Measurements from ENCODE around the gene FAM24A. TPM values are rescaled to one million over a fixed set of nuclear protein-coding genes. Genes with fewer than 3 reads are reported as not detected.
A peak's percentile ranks its signal among the peaks of the same experiment; 100 is the strongest.

FAM24A gene
- polyA plus RNA-seq, 12 donors: not detected

DNA sequence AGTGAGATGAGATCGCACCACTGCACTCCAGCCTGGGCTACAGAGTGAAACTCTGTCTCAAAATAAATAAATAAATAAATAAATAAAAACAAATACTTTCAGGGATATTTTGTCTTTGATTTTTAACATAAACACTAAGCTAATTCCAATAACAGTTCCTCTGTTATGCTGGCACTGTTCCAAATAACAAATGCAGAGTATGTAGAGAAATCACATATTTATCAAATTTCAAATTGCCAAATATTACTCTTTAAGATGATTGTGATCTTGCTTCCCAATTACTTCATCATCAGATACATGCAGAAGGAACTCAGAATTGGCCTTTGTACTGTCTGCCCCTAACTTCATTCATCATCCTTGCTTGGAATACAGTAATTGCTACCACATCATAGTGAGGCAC is 19.7 kb downstream of the FAM24A start:
- DNase-seq: no peak

DNA sequence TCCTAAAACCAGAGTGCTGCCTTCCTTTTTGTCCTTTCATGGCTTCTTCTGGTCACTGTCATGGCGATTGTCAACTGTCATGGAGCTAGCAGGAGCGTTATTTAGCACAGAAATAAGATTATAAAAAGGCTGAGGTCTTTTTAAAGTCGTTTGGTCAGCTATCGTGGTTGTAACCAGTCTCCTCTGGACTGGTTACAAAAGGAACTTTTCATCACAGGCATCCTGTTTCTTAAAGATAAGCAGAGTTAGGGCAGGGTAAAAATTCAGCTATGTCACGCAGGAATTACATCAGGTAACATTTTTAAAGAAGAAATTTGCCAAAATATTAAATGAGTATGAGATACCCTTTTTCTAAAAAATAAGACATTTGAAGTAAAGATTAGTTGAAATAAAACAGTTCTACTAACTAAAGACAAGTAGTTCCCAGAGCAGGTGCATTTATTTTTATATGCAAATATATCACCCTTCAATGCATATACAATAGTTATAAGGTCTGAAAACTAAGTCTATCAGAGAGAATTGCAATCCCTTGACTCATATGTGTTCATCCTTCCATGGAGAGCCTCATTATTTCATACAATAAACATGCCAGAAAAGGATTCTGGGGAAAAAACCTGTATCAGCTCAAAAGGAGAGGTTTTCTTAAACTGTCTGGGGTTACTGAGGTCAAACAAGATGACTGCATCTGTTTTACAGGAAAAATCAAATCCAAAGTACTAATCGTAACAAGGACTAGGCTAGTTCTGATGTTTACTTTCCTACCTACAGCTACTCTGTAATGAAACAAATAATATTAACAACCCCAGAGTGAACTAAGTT is 20.9 kb downstream of the FAM24A start:
- DNase-seq: no peak

DNA sequence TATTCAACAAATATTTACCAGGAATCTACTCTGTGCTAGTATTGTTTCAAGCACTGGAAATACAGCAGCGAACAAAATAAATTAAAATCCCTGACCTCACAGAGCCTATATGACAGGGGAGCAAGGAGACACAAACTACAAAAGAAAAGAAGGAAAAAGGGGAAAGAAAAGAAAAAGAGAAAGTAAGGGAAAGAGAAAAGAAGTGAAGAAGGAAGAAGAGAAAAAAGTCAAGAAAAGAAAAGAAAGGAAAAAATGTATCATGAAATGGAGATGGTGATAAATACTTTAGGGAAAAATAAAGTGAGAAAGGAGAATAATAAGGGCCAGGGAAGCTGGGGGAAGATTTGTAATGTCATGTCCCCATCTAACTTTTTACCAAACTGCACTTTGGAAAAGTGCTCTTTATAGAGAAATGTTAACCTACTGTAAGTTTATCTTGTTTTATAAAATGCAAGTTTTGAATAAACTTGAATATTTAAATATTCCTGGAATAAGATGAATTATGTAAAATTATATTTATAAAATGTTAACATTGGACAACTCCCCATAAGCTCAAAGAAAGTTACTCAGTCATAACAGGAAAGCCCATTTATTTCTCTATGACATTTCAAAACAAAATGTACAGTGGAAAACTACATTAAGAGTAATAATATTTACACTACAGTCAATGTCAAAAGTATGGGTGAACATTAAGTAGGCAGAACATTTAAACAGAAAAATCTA is 28.9 kb downstream of the FAM24A start:
- no peak for DNase-seq

DNA sequence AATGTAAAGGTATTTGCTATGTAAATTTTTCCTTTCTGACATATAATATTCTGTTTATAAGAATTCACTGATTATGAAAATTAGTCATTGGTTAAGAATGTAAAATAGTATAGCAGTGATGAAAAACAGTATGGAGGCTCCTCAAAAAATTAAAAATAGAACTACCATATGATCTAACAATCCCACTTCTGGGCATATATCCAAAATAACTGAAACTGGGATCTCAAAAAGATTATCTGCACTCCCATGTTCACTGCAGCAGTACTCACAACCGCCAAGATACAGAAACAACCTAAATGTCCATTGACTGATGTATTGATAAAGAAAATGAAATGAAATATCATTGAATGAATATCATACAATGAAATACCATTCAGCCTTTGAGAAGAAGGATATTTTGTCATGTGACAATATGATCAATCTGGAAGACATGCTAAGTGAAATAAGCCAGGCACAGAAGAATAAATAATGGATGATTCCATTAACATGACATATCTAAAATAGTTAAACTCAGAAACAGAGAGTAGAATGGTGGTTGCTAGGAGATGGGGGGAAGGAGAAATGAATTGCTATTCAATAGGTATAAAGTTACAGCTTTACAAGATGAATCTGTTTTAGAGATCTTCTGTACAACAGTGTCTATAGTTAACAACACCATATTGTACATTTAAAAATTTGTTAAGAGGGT is 29.6 kb downstream of the FAM24A start:
- DNase-seq: no peak

DNA sequence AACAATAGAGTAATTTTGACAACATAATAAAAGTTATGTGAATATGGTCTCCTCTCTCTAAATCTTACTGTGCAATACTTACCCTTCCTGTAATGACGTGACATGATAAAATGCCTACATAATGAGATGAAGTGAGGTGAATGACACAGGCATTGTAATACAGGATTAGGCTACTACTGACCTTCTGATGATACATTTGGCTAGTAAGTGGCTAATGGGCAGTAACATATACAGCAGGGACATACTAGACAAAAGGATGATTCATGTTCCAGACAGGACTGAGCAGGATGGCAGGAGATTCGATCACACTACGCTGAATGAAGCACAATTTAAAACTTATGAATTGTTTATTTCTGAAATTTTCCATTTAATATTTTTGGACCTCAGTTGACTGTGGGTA is 38.9 kb downstream of the FAM24A start:
- no peak for DNase-seq

DNA sequence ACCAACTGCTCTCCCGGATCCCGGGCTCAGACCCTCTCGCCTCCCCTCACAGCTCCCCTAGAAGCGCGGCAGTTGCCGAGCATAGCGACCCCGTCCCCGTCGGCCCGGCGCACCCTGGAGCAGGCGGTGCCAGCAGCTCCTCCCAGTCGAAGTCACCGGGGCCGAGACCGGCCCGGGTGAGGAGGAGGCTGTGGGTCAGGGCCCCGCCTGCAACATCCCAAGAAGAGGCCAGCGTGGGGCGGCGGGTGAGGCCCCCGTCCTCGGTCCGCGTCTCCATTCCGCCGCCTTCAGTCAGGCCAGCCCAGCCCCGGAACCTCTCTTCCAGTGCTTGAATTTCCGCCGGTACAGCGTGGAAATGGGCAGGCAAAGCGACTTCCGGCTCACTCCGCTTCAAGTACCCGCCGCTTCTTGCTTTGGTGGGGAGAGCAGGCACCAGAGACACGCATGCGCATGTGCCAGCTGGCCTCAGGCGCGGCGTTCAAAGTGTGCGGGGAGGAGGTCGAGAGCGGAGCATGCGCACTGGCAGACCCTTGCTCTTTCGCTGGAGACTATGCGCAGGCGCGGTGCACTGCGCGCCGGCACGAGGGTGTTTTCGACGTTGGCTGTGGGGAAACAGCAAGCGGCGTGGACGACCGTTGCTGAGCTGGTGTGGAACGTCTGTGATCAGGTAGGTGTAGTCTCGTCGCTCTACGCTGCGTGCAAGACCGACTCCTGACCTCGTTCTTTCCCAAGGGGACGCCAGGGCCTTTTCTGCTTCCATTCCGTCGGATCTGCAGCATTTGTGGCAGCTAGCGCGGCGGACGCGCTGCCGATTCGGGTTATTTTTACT is 43.7 kb downstream of the FAM24A start, which contains the start of gene C10orf88:
TSS of gene C10orf88 (minus strand) at position 326 of the 829 bp plus-strand sequence. CDS start at position 277, 49 bp downstream.
- DNase-seq: peak; percentile 98

DNA sequence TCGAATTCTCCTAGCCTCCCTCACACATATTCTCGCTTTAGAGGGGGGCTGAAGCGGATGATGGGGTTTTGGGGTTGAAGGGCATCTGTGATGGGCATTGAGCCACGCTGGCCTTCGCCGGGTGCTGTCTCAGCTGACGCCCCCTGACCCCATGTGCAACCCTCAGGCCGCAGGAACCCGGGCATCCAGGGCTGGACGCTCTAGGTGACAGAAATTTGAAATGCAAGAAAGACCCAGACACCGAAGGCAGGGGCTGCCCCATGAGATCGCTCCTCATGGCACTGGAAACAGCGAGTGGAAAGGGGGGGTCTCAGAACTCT is 44.3 kb downstream of the FAM24A start:
- DNase-seq: peak; percentile 5

DNA sequence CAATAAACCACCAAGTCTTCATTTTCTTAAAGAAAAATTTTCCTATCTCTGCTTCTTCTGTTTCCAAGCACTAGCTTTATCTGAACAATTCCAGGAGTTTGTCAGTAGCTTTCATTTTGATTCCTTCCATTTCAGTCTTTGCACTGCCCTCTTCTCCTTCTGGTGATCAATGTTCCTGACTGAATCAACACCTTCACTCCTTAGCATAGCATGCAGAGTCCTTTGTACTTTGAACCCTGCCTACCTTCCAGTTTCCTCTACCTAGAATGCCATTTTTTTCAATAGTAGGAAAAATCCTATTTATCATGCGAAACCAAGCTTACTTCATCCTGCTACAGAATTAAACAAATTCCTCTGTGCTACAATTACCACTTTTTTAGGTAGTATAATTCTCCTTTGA is 45.5 kb downstream of the FAM24A start:
- DNase-seq: no peak

DNA sequence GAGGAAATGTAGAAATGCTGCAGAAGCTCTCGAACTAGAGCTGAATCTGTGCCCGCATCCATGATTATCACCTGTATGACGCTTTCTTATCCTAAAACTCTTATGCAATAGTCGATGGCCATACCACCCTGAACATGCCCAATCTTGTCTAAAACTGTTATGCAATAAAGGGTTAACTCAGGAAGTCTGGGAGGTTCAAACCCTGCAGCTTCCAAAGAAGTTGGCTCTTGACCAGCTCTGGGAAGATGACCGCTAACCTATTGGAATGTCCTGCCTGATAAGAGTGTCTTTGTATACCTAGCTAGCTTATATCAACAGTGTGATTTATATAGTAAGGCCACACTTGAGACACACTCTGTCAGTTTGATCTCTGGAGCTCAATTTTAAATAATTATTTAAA is 47.1 kb downstream of the FAM24A start:
- no peak for DNase-seq

DNA sequence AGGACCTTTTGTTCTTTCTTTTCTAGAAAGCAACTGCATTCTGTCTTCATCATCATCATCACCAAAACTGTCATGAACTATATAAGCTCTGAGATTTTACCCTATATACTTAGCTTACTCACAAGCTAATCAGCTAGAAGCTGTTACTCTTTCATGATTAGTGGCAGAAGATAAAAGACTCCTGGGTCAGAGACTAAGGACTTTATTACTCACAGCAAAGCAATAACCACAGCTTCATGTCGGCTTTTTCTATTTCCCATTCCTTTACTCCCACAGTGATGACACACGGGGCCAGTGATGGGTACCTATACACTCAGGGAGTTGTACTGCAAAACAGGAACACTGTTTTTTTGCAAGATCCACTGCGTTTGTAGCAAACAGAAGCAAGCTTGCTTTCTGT is 52.0 kb downstream of the FAM24A start:
- no peak for DNase-seq

Other genes with a start within 250 kb of the FAM24A start
- gene C10orf120, start 210.8 kb upstream of the FAM24A start, polyA plus RNA-seq (ENCODE audit: insufficient read length in 12 of 12): not detected
- gene CUZD1, start 64.8 kb upstream of the FAM24A start, polyA plus RNA-seq (ENCODE audit: insufficient read length in 12 of 12): 1 to 10 TPM in 9 of 12 donors, under 1 TPM in 1, not detected in 2; 0.82 to 2.0 (median 1.3) TPM
- gene FAM24B, start 31.0 kb upstream of the FAM24A start, polyA plus RNA-seq (ENCODE audit: insufficient read length in 12 of 12): 1 to 10 TPM in 10 of 12 donors, not detected in 2; 1.7 to 7.9 (median 3.6) TPM
- 10 to 100 TPM in 11 of 12 donors, not detected in 1; 10.6 to 19.6 (median 14.5) TPM for gene C10orf88, start 43.6 kb downstream of the FAM24A start, polyA plus RNA-seq (ENCODE audit: insufficient read length in 12 of 12)
- gene PSTK, start 69.8 kb downstream of the FAM24A start, polyA plus RNA-seq (ENCODE audit: insufficient read length in 12 of 12): 10 to 100 TPM in 1 of 12 donors, 1 to 10 TPM in 10, not detected in 1; 3.3 to 10.4 (median 5.4) TPM
- gene IKZF5, start 98.2 kb downstream of the FAM24A start, polyA plus RNA-seq (ENCODE audit: insufficient read length in 12 of 12): 10 to 100 TPM in 10 of 12 donors, 1 to 10 TPM in 1, not detected in 1; 8.9 to 22.5 (median 16.6) TPM
- 10 to 100 TPM in 10 of 12 donors, 1 to 10 TPM in 1, not detected in 1; 9.4 to 18.1 (median 14.9) TPM for gene ACADSB, start 98.4 kb downstream of the FAM24A start, polyA plus RNA-seq (ENCODE audit: insufficient read length in 12 of 12)
- gene HMX3, start 225.4 kb downstream of the FAM24A start, polyA plus RNA-seq (ENCODE audit: insufficient read length in 12 of 12): not detected
- gene HMX2, start 237.5 kb downstream of the FAM24A start, polyA plus RNA-seq (ENCODE audit: insufficient read length in 12 of 12): not detected
- 10 to 100 TPM in 11 of 12 donors, not detected in 1; 17.7 to 75.3 (median 64.9) TPM for gene BUB3, start 243.8 kb downstream of the FAM24A start, polyA plus RNA-seq (ENCODE audit: insufficient read length in 12 of 12)

Data from muscle of arm (tissue), 12 donors.